ENCODE measurements around the gene XRCC3.

The XRCC3 gene

GRCh38 chr14:103736546-103737431, 21.5 kb upstream of the XRCC3 start:
- Histone ChIP-seq H3K27me3 (ENCODE audit: low read length) (no peaks in the 10 kb centered on the region), H3F3A (ENCODE audit: insufficient read depth) (no peaks in the 10 kb centered on the region), H3K9me3 (ENCODE audit: insufficient read depth, low read length) (no peaks in the 10 kb centered on the region), H3K79me2 (ENCODE audit: insufficient read depth, low read length) (no peaks in the 10 kb centered on the region), H3K27ac (ENCODE audit: low read depth, low read length) (no peak overlapping the region), H3K9ac (ENCODE audit: low read length) (no peak overlapping the region), H4K20me1 (ENCODE audit: low read depth, low read length) (no peaks in the 10 kb centered on the region), H2AFZ (ENCODE audit: low read depth, low read length, severe bottlenecking) (no peak overlapping the region), H3K4me3 (ENCODE audit: insufficient read depth, low read length, poor library complexity, severe bottlenecking) (no peak overlapping the region), H3K4me2 (ENCODE audit: low read depth, low read length, poor library complexity, severe bottlenecking) (no peak overlapping the region), H3K9me2 (replicated peaks; ENCODE audit: insufficient read depth, low read length) (no peaks in the 10 kb centered on the region), H3K36me3 (ENCODE audit: low read length) (no peaks in the 10 kb centered on the region)
- no peak for TF ChIP-seq EZH2phosphoT487 (conservative IDR thresholded peaks at IDR 0.05; ENCODE audit: low read length)
- TF ChIP-seq CTCF (IDR thresholded peaks at IDR 0.05; ENCODE audit: insufficient read depth, low read length, poor library complexity, severe bottlenecking): no peak

DNA sequence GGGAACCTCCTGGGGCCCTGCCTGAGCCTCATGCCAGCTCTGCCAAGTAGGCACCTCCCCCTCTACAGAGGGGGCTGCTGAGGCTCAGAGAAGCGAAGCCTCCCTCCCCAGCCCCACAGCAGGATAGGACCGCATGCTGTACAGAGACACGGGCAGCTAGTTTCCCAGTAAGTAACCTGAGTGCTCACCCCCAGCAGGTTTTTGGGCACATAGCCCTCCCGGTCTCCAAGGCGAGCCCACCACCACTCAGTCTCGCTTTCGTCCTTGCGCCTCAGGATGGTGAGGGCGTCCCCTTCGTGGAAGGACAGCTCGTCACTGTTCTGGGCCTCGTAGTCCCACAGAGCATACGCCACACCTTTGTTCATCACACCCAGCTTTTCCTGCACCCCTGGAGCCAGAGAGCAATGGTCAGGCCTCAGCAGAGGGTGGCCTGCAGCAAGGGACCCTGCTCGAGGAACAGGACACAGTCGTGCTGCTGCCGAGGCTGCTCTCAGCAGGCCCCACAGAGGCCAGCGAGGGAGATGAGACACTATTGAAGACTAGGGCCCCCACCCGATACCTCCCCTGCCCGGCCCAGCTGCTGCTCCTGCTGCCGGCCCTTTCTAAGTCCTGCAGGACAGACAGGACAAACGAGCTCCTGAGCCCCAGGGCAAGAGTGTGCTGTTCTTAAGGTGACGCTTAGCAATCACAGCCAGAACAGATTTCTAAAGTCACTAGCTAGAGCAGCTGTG, 20.7 kb upstream of the XRCC3 start:
- H3K9ac ChIP-seq (ENCODE audit: low read length): no peak overlapping the region
- no peaks in the 10 kb centered on the region for H3K9me3 ChIP-seq (ENCODE audit: insufficient read depth, low read length)
- no peaks in the 10 kb centered on the region for H3K79me2 ChIP-seq (ENCODE audit: insufficient read depth, low read length)
- H4K20me1 ChIP-seq (ENCODE audit: low read depth, low read length): no peaks in the 10 kb centered on the region
- H3F3A ChIP-seq (ENCODE audit: insufficient read depth): no peaks in the 10 kb centered on the region
- no peak overlapping the region for H3K27ac ChIP-seq (ENCODE audit: low read depth, low read length)
- no peak overlapping the region for H2AFZ ChIP-seq (ENCODE audit: low read depth, low read length, severe bottlenecking)
- no peak for TF ChIP-seq EZH2phosphoT487 (conservative IDR thresholded peaks at IDR 0.05; ENCODE audit: low read length)
- TF ChIP-seq CTCF (IDR thresholded peaks at IDR 0.05; ENCODE audit: insufficient read depth, low read length, poor library complexity, severe bottlenecking): no peak
- no peaks in the 10 kb centered on the region for H3K36me3 ChIP-seq (ENCODE audit: low read length)
- H3K4me2 ChIP-seq (ENCODE audit: low read depth, low read length, poor library complexity, severe bottlenecking): no peak overlapping the region
- no peaks in the 10 kb centered on the region for H3K27me3 ChIP-seq (ENCODE audit: low read length)
- no peaks in the 10 kb centered on the region for H3K9me2 ChIP-seq (replicated peaks; ENCODE audit: insufficient read depth, low read length)
- H3K4me3 ChIP-seq (ENCODE audit: insufficient read depth, low read length, poor library complexity, severe bottlenecking): no peak overlapping the region

DNA sequence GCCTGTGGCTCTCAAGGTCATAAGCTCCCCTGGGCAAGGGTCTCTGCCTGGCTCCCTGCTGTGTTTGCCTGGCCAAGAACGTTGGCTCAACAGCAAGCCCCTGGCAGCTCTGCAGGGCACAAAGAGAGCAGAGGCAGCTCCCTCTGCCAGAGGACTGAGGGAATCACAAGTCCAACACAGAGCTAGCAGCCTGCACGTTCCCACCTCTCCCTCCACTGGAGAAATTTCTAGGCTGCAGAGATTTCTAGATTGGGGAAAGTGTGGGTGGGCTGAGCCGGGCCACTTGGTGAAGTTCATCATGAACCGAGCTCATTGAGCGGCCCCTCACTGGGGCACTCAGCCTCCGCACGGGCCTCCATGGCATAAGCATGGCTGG, 20.2 kb upstream of the XRCC3 start:
- no peaks in the 10 kb centered on the region for H3F3A ChIP-seq (ENCODE audit: insufficient read depth)
- no peaks in the 10 kb centered on the region for H3K27me3 ChIP-seq (ENCODE audit: low read length)
- no peaks in the 10 kb centered on the region for H3K79me2 ChIP-seq (ENCODE audit: insufficient read depth, low read length)
- no peak overlapping the region for H3K9ac ChIP-seq (ENCODE audit: low read length)
- no peaks in the 10 kb centered on the region for H3K9me2 ChIP-seq (replicated peaks; ENCODE audit: insufficient read depth, low read length)
- no peak overlapping the region for H3K4me2 ChIP-seq (ENCODE audit: low read depth, low read length, poor library complexity, severe bottlenecking)
- H3K27ac ChIP-seq (ENCODE audit: low read depth, low read length): no peak overlapping the region
- H3K4me3 ChIP-seq (ENCODE audit: insufficient read depth, low read length, poor library complexity, severe bottlenecking): no peak overlapping the region
- no peaks in the 10 kb centered on the region for H3K9me3 ChIP-seq (ENCODE audit: insufficient read depth, low read length)
- H4K20me1 ChIP-seq (ENCODE audit: low read depth, low read length): no peaks in the 10 kb centered on the region
- TF ChIP-seq CTCF (IDR thresholded peaks at IDR 0.05; ENCODE audit: insufficient read depth, low read length, poor library complexity, severe bottlenecking) (no peak), EZH2phosphoT487 (conservative IDR thresholded peaks at IDR 0.05; ENCODE audit: low read length) (no peak)
- no peaks in the 10 kb centered on the region for H3K36me3 ChIP-seq (ENCODE audit: low read length)
- H2AFZ ChIP-seq (ENCODE audit: low read depth, low read length, severe bottlenecking): no peak overlapping the region

Measured in SU-DHL-6 (cell line).